Measurements from ENCODE around the gene SLC22A31.

- TF ChIP-seq POLR2A (IDR thresholded peaks at IDR 0.05), result no peak
- TF ChIP-seq, protein P1, sequence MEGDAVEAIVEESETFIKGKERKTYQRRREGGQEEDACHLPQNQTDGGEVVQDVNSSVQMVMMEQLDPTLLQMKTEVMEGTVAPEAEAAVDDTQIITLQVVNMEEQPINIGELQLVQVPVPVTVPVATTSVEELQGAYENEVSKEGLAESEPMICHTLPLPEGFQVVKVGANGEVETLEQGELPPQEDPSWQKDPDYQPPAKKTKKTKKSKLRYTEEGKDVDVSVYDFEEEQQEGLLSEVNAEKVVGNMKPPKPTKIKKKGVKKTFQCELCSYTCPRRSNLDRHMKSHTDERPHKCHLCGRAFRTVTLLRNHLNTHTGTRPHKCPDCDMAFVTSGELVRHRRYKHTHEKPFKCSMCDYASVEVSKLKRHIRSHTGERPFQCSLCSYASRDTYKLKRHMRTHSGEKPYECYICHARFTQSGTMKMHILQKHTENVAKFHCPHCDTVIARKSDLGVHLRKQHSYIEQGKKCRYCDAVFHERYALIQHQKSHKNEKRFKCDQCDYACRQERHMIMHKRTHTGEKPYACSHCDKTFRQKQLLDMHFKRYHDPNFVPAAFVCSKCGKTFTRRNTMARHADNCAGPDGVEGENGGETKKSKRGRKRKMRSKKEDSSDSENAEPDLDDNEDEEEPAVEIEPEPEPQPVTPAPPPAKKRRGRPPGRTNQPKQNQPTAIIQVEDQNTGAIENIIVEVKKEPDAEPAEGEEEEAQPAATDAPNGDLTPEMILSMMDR (IDR thresholded peaks at IDR 0.05 in 8 of 11, conservative IDR thresholded peaks at IDR 0.05 in 3 of 11), result no peak
- peak in 1 of 3 donors; percentile 19 for TF ChIP-seq POLR2AphosphoS5 (IDR thresholded peaks at IDR 0.05)
These were observed 40.4 kb downstream of the SLC22A31 start for GRCh38 chr16:89159850-89160354.

Data from spleen (tissue), 7 donors.